ENCODE results near the gene LIPT2. TPM values are rescaled to one million over a fixed set of nuclear protein-coding genes. Genes with fewer than 3 reads are reported as not detected.

LIPT2 gene
- total RNA-seq, 1 donor from 2014 or later, result 4.1 TPM

DNA sequence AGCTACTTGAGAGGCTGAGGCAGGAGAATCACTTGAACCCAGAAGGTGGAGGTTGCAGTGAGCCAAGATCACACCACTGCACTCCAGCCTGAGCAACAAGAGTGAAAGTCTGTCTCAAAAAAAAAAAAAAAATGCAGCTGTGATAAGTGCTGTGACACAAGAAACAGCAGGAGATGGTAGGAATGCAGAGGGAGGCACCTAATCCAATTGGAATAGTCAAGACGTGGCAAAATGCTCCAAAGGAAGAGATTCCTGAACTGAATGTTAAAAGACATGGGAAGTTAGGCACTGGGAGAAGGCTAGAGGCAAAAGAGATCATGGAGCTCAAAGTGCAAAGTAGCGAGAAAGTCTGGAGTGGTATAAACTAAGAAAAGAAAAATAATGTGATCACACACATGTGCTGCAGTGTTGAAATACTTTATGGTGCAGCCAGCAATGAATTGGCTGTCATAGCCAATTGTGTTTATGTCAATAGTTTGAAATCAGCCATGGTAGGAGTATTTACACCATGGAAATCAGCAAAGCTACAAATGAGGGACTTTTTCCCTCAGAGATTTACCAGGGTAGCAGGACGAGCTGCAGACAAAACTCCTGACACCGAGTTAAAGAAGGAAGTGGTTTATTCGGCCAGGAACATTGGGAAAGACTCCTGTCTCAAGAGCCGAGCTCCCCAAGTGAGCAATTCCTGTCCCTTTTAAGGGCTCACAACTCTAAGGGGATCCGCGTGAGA is 40.9 kb upstream of the LIPT2 start:
- no peak for DNase-seq
- Mint-ChIP-seq H3K4me3 (no peak overlapping the region), H3K36me3 (ENCODE audit: low read depth) (no peaks in the 10 kb centered on the region), H3K27me3 (no peaks in the 10 kb centered on the region), H3K9me3 (peaks cover 19% of the 10 kb centered on the region), H3K27ac (no peak overlapping the region), H3K4me1 (peaks cover 4% of the 10 kb centered on the region)
- intact Hi-C loops (cut with micrococcal nuclease), result no loop called here
- POLR2A ChIA-PET, result no interaction called here
- CTCF ChIA-PET, result no interaction called here
- TF ChIP-seq, protein P1, sequence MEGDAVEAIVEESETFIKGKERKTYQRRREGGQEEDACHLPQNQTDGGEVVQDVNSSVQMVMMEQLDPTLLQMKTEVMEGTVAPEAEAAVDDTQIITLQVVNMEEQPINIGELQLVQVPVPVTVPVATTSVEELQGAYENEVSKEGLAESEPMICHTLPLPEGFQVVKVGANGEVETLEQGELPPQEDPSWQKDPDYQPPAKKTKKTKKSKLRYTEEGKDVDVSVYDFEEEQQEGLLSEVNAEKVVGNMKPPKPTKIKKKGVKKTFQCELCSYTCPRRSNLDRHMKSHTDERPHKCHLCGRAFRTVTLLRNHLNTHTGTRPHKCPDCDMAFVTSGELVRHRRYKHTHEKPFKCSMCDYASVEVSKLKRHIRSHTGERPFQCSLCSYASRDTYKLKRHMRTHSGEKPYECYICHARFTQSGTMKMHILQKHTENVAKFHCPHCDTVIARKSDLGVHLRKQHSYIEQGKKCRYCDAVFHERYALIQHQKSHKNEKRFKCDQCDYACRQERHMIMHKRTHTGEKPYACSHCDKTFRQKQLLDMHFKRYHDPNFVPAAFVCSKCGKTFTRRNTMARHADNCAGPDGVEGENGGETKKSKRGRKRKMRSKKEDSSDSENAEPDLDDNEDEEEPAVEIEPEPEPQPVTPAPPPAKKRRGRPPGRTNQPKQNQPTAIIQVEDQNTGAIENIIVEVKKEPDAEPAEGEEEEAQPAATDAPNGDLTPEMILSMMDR (IDR thresholded peaks at IDR 0.05), result no peak
- ATAC-seq (ENCODE audit: low read depth), result no peak

- no peak overlapping the region for H3K27ac Mint-ChIP-seq
- DNase-seq (no peak), ATAC-seq (ENCODE audit: low read depth) (no peak)
- H3K4me3 Mint-ChIP-seq, result no peak overlapping the region
- no peaks in the 10 kb centered on the region for H3K36me3 Mint-ChIP-seq (ENCODE audit: low read depth)
- peaks cover 4% of the 10 kb centered on the region for H3K4me1 Mint-ChIP-seq
- CTCF ChIA-PET, result no interaction called here
- intact Hi-C loops (cut with micrococcal nuclease), result no loop called here
- TF ChIP-seq, protein P1 (IDR thresholded peaks at IDR 0.05), result no peak
- POLR2A ChIA-PET, result no interaction called here
- no peaks in the 10 kb centered on the region for H3K27me3 Mint-ChIP-seq
- peaks cover 12% of the 10 kb centered on the region for H3K9me3 Mint-ChIP-seq
These were observed 39.9 kb upstream of the LIPT2 start for GRCh38 chr11:74533421-74533820.

- ATAC-seq (ENCODE audit: low read depth) (no peak), DNase-seq (no peak)
- no peaks in the 10 kb centered on the region for H3K36me3 Mint-ChIP-seq (ENCODE audit: low read depth)
- intact Hi-C loops (cut with micrococcal nuclease), result no loop called here
- H3K4me1 Mint-ChIP-seq, result peaks cover 4% of the 10 kb centered on the region
- ChIA-PET POLR2A (no interaction called here), CTCF (no interaction called here)
- TF ChIP-seq, protein P1 (IDR thresholded peaks at IDR 0.05), result no peak
- H3K4me3 Mint-ChIP-seq, result no peak overlapping the region
- no peak overlapping the region for H3K27ac Mint-ChIP-seq
- no peaks in the 10 kb centered on the region for H3K27me3 Mint-ChIP-seq
- peaks cover 4% of the 10 kb centered on the region for H3K9me3 Mint-ChIP-seq
These were observed 39.1 kb upstream of the LIPT2 start for GRCh38 chr11:74532501-74533246.

GRCh38 chr11:74524978-74525377 is 31.5 kb upstream of the LIPT2 start:
- peaks cover 2% of the 10 kb centered on the region for H3K27me3 Mint-ChIP-seq
- intact Hi-C loops (cut with micrococcal nuclease), result no loop called here
- ChIA-PET POLR2A (no interaction called here), CTCF (no interaction called here)
- TF ChIP-seq, protein P1 (IDR thresholded peaks at IDR 0.05), result no peak
- H3K4me1 Mint-ChIP-seq, result no peaks in the 10 kb centered on the region
- H3K9me3 Mint-ChIP-seq, result peaks cover 2% of the 10 kb centered on the region
- no peaks in the 10 kb centered on the region for H3K36me3 Mint-ChIP-seq (ENCODE audit: low read depth)
- H3K4me3 Mint-ChIP-seq, result no peak overlapping the region
- H3K27ac Mint-ChIP-seq, result no peak overlapping the region
- ATAC-seq (ENCODE audit: low read depth), result no peak
- no peak for DNase-seq

DNA sequence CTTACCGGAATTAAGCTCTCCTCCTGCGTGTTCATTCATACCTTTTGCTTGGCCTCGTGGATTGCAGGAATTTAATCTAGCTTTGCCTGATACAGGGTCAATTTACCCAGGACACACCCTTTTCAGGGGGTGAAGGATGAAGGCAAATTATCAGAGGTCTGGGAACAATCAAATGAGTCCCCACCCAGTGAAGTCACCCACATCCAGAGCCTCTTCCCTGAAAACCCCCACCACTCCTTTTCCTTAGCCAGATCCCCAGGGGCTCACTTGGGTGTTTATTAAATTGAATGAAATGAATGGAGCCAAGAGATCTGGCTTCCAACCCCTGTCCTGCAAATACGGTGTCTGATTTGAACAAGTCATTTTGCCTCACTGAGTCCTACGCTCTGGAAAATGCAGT is 31.0 kb upstream of the LIPT2 start:
- TF ChIP-seq, protein P1 (IDR thresholded peaks at IDR 0.05), result no peak
- ChIA-PET POLR2A (no interaction called here), CTCF (no interaction called here)

More for the DNA sequence above, 31.0 kb upstream of the LIPT2 start:
- H3K9me3 Mint-ChIP-seq, result peaks cover 2% of the 10 kb centered on the region
- H3K36me3 Mint-ChIP-seq (ENCODE audit: low read depth), result no peaks in the 10 kb centered on the region
- ATAC-seq (ENCODE audit: low read depth) (no peak), DNase-seq (no peak)
- no peak overlapping the region for H3K4me3 Mint-ChIP-seq
- H3K27ac Mint-ChIP-seq, result no peak overlapping the region
- no peaks in the 10 kb centered on the region for H3K4me1 Mint-ChIP-seq
- H3K27me3 Mint-ChIP-seq, result peaks cover 7% of the 10 kb centered on the region
- intact Hi-C loops (cut with micrococcal nuclease), result no loop called here

Data from activated B cell treated with CpG ODN at 0.5 μM for 24 hours (primary cell).